Mesothelial cell of epicardium (in vitro differentiated cells): ENCODE measurements around the gene R3HDM1. TPM values are rescaled to one million over a fixed set of nuclear protein-coding genes. Genes with fewer than 3 reads are reported as not detected.
"Not testable (repeated sequence)": the region's sequence is repeated elsewhere in the genome, so short reads cannot be mapped to it uniquely, and the experiment has no call there.

Experiments used
- DNase-seq, 2 experiments: peaks; one replicate each; pipeline ENCODE4 v3.0.0; 2021; ENCODE audit warnings: low spot score in 2 of 2; ENCODE audit not compliant: unreplicated experiment in 2 of 2
- H3K27ac Mint-ChIP-seq: 2 replicates; pipeline ENCODE4 v1.8.0; 2021; ENCODE audit warnings: mixed read lengths
- H3K27me3 Mint-ChIP-seq: 2 replicates; pipeline ENCODE4 v1.8.0; 2021; ENCODE audit warnings: low read depth, mixed read lengths
- H3K36me3 Mint-ChIP-seq: 2 replicates; pipeline ENCODE4 v1.8.0; 2021; ENCODE audit warnings: mixed read lengths
- H3K4me1 Mint-ChIP-seq: 2 replicates; pipeline ENCODE4 v1.8.0; 2021; ENCODE audit warnings: mixed read lengths
- H3K4me3 Mint-ChIP-seq: 2 replicates; pipeline ENCODE4 v1.8.0; 2021; ENCODE audit warnings: mild to moderate bottlenecking, moderate library complexity, mixed read lengths
- H3K9me3 Mint-ChIP-seq: 2 replicates; pipeline ENCODE4 v1.8.0; 2021; ENCODE audit warnings: mixed read lengths
- total RNA-seq: library from RNA; stranded (reverse); gene quantifications from 3 replicates; pipeline ENCODE4 v1.2.1, GENCODE V29; 2021
- TF ChIP-seq, protein P1 (sequence below): fragments of 200-600 bp; sonication (generic); IDR thresholded peaks from one replicate; pipeline ENCODE4 v1.5.0; 2021; ENCODE audit warnings: antibody characterized with exemption; ENCODE audit not compliant: unreplicated experiment

R3HDM1 gene
- total RNA-seq, 1 donor from 2014 or later, result 41.7 TPM

DNA sequence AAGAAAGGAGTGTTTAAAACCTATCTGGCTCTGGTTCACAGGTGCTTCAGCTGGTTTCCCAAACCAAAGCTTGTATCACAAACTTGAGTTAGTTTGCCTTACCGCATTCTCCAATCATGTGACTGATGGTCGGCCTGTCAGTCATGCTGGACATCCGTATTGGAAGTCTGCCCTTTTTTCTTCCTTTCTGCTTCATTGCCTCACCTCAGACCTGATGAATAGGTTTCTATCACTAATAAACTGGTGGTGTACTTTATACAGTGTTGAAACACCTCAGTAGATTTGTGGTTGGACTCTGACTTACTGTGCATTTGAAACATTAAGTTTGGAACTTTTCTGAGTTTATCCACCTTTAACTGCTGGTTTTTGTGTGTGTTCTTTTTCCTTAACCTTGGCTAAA, 84.1 kb downstream of the R3HDM1 start:
- Mint-ChIP-seq H3K27me3 (no peaks in the 10 kb centered on the region), H3K36me3 (no peaks in the 10 kb centered on the region), H3K4me1 (peaks cover 3% of the 10 kb centered on the region), H3K9me3 (no peaks in the 10 kb centered on the region), H3K27ac (no peak overlapping the region), H3K4me3 (no peak overlapping the region)
- no peak for DNase-seq
- TF ChIP-seq, protein P1, sequence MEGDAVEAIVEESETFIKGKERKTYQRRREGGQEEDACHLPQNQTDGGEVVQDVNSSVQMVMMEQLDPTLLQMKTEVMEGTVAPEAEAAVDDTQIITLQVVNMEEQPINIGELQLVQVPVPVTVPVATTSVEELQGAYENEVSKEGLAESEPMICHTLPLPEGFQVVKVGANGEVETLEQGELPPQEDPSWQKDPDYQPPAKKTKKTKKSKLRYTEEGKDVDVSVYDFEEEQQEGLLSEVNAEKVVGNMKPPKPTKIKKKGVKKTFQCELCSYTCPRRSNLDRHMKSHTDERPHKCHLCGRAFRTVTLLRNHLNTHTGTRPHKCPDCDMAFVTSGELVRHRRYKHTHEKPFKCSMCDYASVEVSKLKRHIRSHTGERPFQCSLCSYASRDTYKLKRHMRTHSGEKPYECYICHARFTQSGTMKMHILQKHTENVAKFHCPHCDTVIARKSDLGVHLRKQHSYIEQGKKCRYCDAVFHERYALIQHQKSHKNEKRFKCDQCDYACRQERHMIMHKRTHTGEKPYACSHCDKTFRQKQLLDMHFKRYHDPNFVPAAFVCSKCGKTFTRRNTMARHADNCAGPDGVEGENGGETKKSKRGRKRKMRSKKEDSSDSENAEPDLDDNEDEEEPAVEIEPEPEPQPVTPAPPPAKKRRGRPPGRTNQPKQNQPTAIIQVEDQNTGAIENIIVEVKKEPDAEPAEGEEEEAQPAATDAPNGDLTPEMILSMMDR, result no peak

DNA sequence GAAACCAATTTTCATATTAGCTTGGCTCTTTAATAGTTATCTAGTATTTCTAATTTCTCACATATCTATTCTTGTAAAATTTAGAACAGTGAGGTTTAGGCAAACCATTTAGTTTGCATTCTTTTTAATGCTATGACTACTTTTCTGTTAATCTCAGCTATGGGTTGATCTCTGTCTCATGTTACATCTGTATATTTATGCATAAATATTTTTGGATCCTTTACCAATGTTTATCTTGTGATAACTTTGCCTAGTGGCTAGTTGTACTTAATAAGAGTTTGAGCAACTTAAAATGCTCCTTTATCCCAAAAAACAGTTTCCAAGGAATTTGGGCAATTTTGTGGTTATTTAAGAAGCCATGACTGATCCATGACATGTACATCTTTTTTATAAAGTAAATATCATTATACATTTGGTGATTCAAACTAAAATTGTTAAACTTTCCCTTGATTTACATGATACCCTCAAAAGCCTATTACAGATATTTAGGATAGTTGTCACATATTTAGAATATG, 86.3 kb downstream of the R3HDM1 start:
- Mint-ChIP-seq H3K27ac (no peak overlapping the region), H3K4me3 (no peak overlapping the region), H3K4me1 (peaks cover 3% of the 10 kb centered on the region), H3K36me3 (peaks cover 4% of the 10 kb centered on the region), H3K9me3 (no peaks in the 10 kb centered on the region), H3K27me3 (no peaks in the 10 kb centered on the region)
- TF ChIP-seq, protein P1, result no peak
- no peak for DNase-seq

DNA sequence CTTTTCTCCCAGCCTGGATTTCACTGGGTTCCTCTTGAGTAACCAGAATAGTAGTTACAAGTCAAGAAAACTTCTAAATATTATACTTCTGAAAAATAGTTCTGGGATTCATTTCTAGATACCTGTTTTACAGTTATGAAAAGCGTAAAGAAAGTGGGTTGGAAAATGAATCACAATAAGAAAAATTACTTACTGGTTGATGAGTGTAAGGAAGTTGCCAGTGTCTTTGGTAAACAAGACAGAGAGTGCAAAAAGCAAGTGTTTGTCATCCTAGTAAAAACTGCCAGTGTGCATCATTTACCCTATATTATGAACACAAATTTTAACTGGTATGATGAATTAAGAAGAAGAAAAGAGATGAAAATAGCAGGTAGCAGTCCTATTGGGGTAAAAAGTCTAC, 88.9 kb downstream of the R3HDM1 start:
- no peak for DNase-seq
- peaks cover 3% of the 10 kb centered on the region for H3K4me1 Mint-ChIP-seq
- TF ChIP-seq, protein P1, result no peak
- H3K27ac Mint-ChIP-seq, result no peak overlapping the region
- H3K4me3 Mint-ChIP-seq, result no peak overlapping the region
- peaks cover 19% of the 10 kb centered on the region for H3K36me3 Mint-ChIP-seq
- no peaks in the 10 kb centered on the region for H3K27me3 Mint-ChIP-seq
- H3K9me3 Mint-ChIP-seq, result peaks cover 4% of the 10 kb centered on the region

DNA sequence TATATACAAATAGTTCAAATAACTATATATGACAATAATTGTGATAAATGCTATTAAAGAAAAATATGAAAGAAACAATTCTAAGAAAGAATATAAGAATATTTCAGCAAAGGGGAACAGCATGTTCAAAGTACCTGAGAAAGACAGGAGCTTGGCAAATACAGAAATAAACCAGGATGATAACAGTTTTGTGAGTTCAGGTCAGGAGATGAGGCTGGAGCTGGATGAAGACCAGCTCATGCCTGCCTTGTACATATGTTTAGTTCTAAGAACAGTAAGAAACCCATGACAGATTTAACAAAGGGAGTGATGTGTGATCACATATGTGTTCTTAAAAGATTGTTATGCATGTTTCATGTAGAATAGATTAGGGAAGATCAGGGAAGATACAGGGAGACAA, 98.2 kb downstream of the R3HDM1 start:
- H3K27me3 Mint-ChIP-seq, result no peaks in the 10 kb centered on the region
- no peaks in the 10 kb centered on the region for H3K4me1 Mint-ChIP-seq
- H3K27ac Mint-ChIP-seq, result no peak overlapping the region
- no peak for DNase-seq
- TF ChIP-seq, protein P1, result no peak
- peaks cover 8% of the 10 kb centered on the region for H3K36me3 Mint-ChIP-seq
- H3K9me3 Mint-ChIP-seq, result no peaks in the 10 kb centered on the region
- H3K4me3 Mint-ChIP-seq, result no peak overlapping the region

DNA sequence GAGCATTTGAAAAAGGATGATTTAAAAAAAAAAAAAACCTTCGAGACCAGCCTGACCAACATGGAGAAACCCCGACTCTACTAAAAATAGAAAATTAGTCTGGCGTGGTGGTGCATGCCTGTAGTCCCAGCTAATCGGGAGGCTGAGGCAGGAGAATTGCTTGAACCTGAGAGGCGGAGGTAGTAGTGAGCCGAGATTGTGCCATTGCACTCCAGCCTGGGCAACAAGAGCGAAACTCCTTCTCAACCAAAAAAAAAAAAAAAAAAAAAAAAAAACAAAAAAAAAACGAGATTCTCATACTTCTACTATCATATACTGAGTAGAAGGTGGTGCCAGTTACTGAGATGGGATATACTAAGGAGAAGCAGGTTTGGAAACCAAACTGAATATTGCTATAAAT, 98.8 kb downstream of the R3HDM1 start:
- not testable (repeated sequence) for H3K4me3 Mint-ChIP-seq, H3K4me1 Mint-ChIP-seq, H3K27ac Mint-ChIP-seq, H3K36me3 Mint-ChIP-seq, H3K9me3 Mint-ChIP-seq, DNase-seq, H3K27me3 Mint-ChIP-seq

DNA sequence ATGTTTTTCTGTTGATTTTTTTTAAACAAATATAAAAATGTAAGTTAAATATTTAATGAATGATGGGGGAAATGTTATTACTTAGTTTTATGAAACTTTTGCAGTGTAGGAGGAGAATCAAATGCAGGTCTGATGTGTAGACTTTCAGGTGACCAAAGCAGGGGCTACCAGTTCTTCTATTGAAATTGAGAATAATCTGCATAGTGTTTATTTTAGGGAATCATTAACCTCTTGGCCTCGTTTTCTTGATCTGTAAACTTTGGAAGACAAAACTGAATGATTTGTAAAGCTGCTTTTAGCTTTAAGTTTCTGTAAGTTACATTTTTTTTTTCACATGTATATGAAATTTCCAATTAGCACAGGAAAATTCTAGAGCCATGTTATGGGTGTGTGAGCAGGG, 99.2 kb downstream of the R3HDM1 start:
- Mint-ChIP-seq H3K27me3 (no peaks in the 10 kb centered on the region), H3K27ac (no peak overlapping the region), H3K9me3 (no peaks in the 10 kb centered on the region), H3K4me1 (no peaks in the 10 kb centered on the region), H3K4me3 (no peak overlapping the region), H3K36me3 (peaks cover 4% of the 10 kb centered on the region)
- DNase-seq, result no peak
- TF ChIP-seq, protein P1, result no peak
